Muscle layer of colon (tissue), 2 donors: Measurements from ENCODE around the gene GAS7.
A peak's percentile ranks its signal among the peaks of the same experiment; 100 is the strongest.

ENCODE experiments used
- H3K27ac ChIP-seq: one replicate; pipeline ENCODE4 v1.7.0; 2013; ENCODE audit warnings: low read depth, mild to moderate bottlenecking, low read length, moderate library complexity
- H3K27me3 ChIP-seq, 2 donors: one replicate each; pipeline ENCODE4 v1.7.0; 2013; ENCODE audit warnings: low read length in 2 of 2, mild to moderate bottlenecking in 2 of 2; ENCODE audit not compliant: insufficient read depth in 2 of 2, control insufficient read depth in 1 of 2
- H3K36me3 ChIP-seq: one replicate; pipeline ENCODE4 v1.7.0; 2013; ENCODE audit warnings: mild to moderate bottlenecking, low read length; ENCODE audit not compliant: insufficient read depth
- H3K4me1 ChIP-seq: one replicate; pipeline ENCODE4 v1.7.0; 2013; ENCODE audit warnings: mild to moderate bottlenecking, low read length; ENCODE audit not compliant: insufficient read depth
- H3K4me3 ChIP-seq, 2 donors: one replicate each; pipeline ENCODE4 v1.7.0; 2013; ENCODE audit warnings: low read length in 2 of 2, low read depth in 1 of 2, mild to moderate bottlenecking in 1 of 2, moderate library complexity in 1 of 2
- H3K9ac ChIP-seq: one replicate; pipeline ENCODE4 v1.7.0; 2013; ENCODE audit warnings: low read length
- H3K9me3 ChIP-seq: one replicate; pipeline ENCODE4 v1.7.0; 2013; ENCODE audit warnings: mild to moderate bottlenecking, low read length
- donor health status: abdominal sarcoma.
- donor health status: Adenocarcinoma of cecum.

Gene GAS7

GRCh38 chr17:10126616-10127501, 71.5 kb downstream of the GAS7 start:
- Histone ChIP-seq H3K9ac (no peak overlapping the region), H3K27me3 (no peaks in the 10 kb centered on the region), H3K9me3 (no peaks in the 10 kb centered on the region), H3K4me1 (peaks cover 32% of the 10 kb centered on the region), H3K36me3 (no peaks in the 10 kb centered on the region), H3K27ac (peak overlapping the region; percentile 56), H3K4me3 (peak overlapping the region in 1 of 2 donors; percentile 16)

GRCh38 chr17:10126276-10126615, 72.2 kb downstream of the GAS7 start:
- H3K27ac ChIP-seq, result no peak overlapping the region

GRCh38 chr17:10125531-10126275, 72.7 kb downstream of the GAS7 start:
- no peaks in the 10 kb centered on the region for H3K9me3 ChIP-seq
- H3K4me3 ChIP-seq, result no peak overlapping the region
- no peak overlapping the region for H3K27ac ChIP-seq
- no peaks in the 10 kb centered on the region for H3K36me3 ChIP-seq
- H3K4me1 ChIP-seq, result peaks cover 41% of the 10 kb centered on the region
- H3K27me3 ChIP-seq, result no peaks in the 10 kb centered on the region
- no peak overlapping the region for H3K9ac ChIP-seq

More at GRCh38 chr17:10126276-10126615, 72.2 kb downstream of the GAS7 start:
- H3K4me1 ChIP-seq, result peaks cover 38% of the 10 kb centered on the region
- H3K9ac ChIP-seq, result no peak overlapping the region
- no peaks in the 10 kb centered on the region for H3K9me3 ChIP-seq
- H3K27me3 ChIP-seq, result no peaks in the 10 kb centered on the region
- H3K36me3 ChIP-seq, result no peaks in the 10 kb centered on the region
- peak overlapping the region in 1 of 2 donors; percentile 16 for H3K4me3 ChIP-seq

- no peaks in the 10 kb centered on the region for H3K36me3 ChIP-seq
- no peaks in the 10 kb centered on the region for H3K9me3 ChIP-seq
- H3K4me3 ChIP-seq, result no peak overlapping the region
- H3K27me3 ChIP-seq, result no peaks in the 10 kb centered on the region
- no peak overlapping the region for H3K27ac ChIP-seq
- peaks cover 48% of the 10 kb centered on the region for H3K4me1 ChIP-seq
- H3K9ac ChIP-seq, result no peak overlapping the region
Observed at GRCh38 chr17:10123093-10123492, 75.3 kb downstream of the GAS7 start.

- no peak overlapping the region for H3K9ac ChIP-seq
- no peaks in the 10 kb centered on the region for H3K27me3 ChIP-seq
- H3K36me3 ChIP-seq, result no peaks in the 10 kb centered on the region
- H3K27ac ChIP-seq, result no peak overlapping the region
- H3K9me3 ChIP-seq, result no peaks in the 10 kb centered on the region
- peaks cover 42% of the 10 kb centered on the region for H3K4me1 ChIP-seq
- H3K4me3 ChIP-seq, result no peak overlapping the region
Observed at GRCh38 chr17:10121971-10122707, 76.3 kb downstream of the GAS7 start.

- no peak overlapping the region for H3K4me3 ChIP-seq
- H3K36me3 ChIP-seq, result no peaks in the 10 kb centered on the region
- H3K27ac ChIP-seq, result no peak overlapping the region
- H3K9me3 ChIP-seq, result no peaks in the 10 kb centered on the region
- H3K9ac ChIP-seq, result no peak overlapping the region
- no peaks in the 10 kb centered on the region for H3K27me3 ChIP-seq
- H3K4me1 ChIP-seq, result peaks cover 35% of the 10 kb centered on the region
Observed at GRCh38 chr17:10120749-10121148, 77.7 kb downstream of the GAS7 start.

- Histone ChIP-seq H3K27ac (no peak overlapping the region), H3K36me3 (no peaks in the 10 kb centered on the region), H3K27me3 (no peaks in the 10 kb centered on the region), H3K9ac (no peak overlapping the region), H3K4me3 (no peak overlapping the region), H3K4me1 (peaks cover 40% of the 10 kb centered on the region), H3K9me3 (no peaks in the 10 kb centered on the region)
Observed at GRCh38 chr17:10120109-10120485, 78.3 kb downstream of the GAS7 start.

GRCh38 chr17:10119203-10120108, 79.0 kb downstream of the GAS7 start:
- Histone ChIP-seq H3K4me1 (peaks cover 47% of the 10 kb centered on the region), H3K9me3 (no peaks in the 10 kb centered on the region), H3K4me3 (no peak overlapping the region), H3K27me3 (no peaks in the 10 kb centered on the region), H3K27ac (no peak overlapping the region), H3K9ac (no peak overlapping the region), H3K36me3 (no peaks in the 10 kb centered on the region)

GRCh38 chr17:10118788-10119130, 79.6 kb downstream of the GAS7 start:
- no peak overlapping the region for H3K4me3 ChIP-seq
- peaks cover 52% of the 10 kb centered on the region for H3K4me1 ChIP-seq
- H3K36me3 ChIP-seq, result no peaks in the 10 kb centered on the region
- no peaks in the 10 kb centered on the region for H3K9me3 ChIP-seq
- H3K9ac ChIP-seq, result no peak overlapping the region
- H3K27ac ChIP-seq, result no peak overlapping the region
- no peaks in the 10 kb centered on the region for H3K27me3 ChIP-seq

GRCh38 chr17:10117581-10118001, 80.8 kb downstream of the GAS7 start:
- no peak overlapping the region for H3K9ac ChIP-seq
- no peaks in the 10 kb centered on the region for H3K9me3 ChIP-seq
- peaks cover 51% of the 10 kb centered on the region for H3K4me1 ChIP-seq
- H3K4me3 ChIP-seq, result no peak overlapping the region
- H3K27me3 ChIP-seq, result no peaks in the 10 kb centered on the region
- no peaks in the 10 kb centered on the region for H3K36me3 ChIP-seq
- H3K27ac ChIP-seq, result no peak overlapping the region
